SK-N-SH treated with all-trans-retinoic acid at 6 μM for 48 hours (cell line): ENCODE results near the gene CDH4.

Experiments
- ATAC-seq: fragments of 200-7000 bp; cut with Tn5 transposase; 3 replicates; pipeline ENCODE4 v1.9.1; 2020; ENCODE audit warnings: mild to moderate bottlenecking, moderate library complexity
- BACH2 ChIP-seq: fragments of 250-450 bp; sonication (Bioruptor Pico); IDR thresholded peaks from 2 replicates; pipeline ENCODE4 v1.9.0; 2021; ENCODE audit warnings: mild to moderate bottlenecking, borderline replicate concordance
- CREB5 ChIP-seq: fragments of 250-450 bp; sonication (Bioruptor Pico); IDR thresholded peaks from 2 replicates; pipeline ENCODE4 v1.5.1; 2020; ENCODE audit warnings: low read depth, mild to moderate bottlenecking, moderate library complexity
- CSDC2 ChIP-seq: fragments of 250-450 bp; sonication (Bioruptor Pico); IDR thresholded peaks from 2 replicates; pipeline ENCODE4 v1.5.0; 2020; ENCODE audit warnings: mild to moderate bottlenecking, moderate library complexity
- CSRNP3 ChIP-seq: fragments of 250-450 bp; sonication (Bioruptor Pico); IDR thresholded peaks from 2 replicates; pipeline ENCODE4 v1.5.1; 2021; ENCODE audit warnings: mild to moderate bottlenecking, moderate library complexity
- ESRRG ChIP-seq: fragments of 250-450 bp; sonication (Bioruptor Pico); IDR thresholded peaks from 2 replicates; pipeline ENCODE4 v1.6.1; 2021; ENCODE audit warnings: mild to moderate bottlenecking
- GLIS3 ChIP-seq: fragments of 250-450 bp; sonication (Bioruptor Pico); IDR thresholded peaks from 2 replicates; pipeline ENCODE4 v1.5.0; 2020; ENCODE audit warnings: mild to moderate bottlenecking, moderate library complexity
- PATZ1 ChIP-seq: fragments of 250-450 bp; sonication (Bioruptor Pico); IDR thresholded peaks from 2 replicates; pipeline ENCODE4 v1.8.0; 2020; ENCODE audit warnings: mild to moderate bottlenecking, moderate library complexity, borderline replicate concordance
- RARB ChIP-seq: fragments of 250-450 bp; sonication (Bioruptor Pico); IDR thresholded peaks from 2 replicates; pipeline ENCODE4 v1.8.0; 2021; ENCODE audit warnings: mild to moderate bottlenecking, moderate library complexity
- SNAI2 ChIP-seq: fragments of 250-450 bp; sonication (Bioruptor Pico); IDR thresholded peaks from 2 replicates; pipeline ENCODE4 v1.5.0; 2020; ENCODE audit warnings: mild to moderate bottlenecking, moderate library complexity
- TCF4 ChIP-seq: fragments of 250-450 bp; sonication (Bioruptor Pico); IDR thresholded peaks from 2 replicates; pipeline ENCODE4 v1.8.0; 2021; ENCODE audit warnings: mild to moderate bottlenecking, moderate library complexity, borderline replicate concordance
- TOX ChIP-seq: fragments of 250-450 bp; sonication (Bioruptor Pico); IDR thresholded peaks from 2 replicates; pipeline ENCODE4 v1.8.0; 2021; ENCODE audit warnings: mild to moderate bottlenecking, moderate library complexity, borderline replicate concordance
- TSHZ2 ChIP-seq: fragments of 250-450 bp; sonication (Bioruptor Pico); IDR thresholded peaks from 2 replicates; pipeline ENCODE4 v1.5.0; 2020; ENCODE audit warnings: mild to moderate bottlenecking, moderate library complexity
- ZC3H10 ChIP-seq: fragments of 250-450 bp; sonication (Bioruptor Pico); IDR thresholded peaks from 2 replicates; pipeline ENCODE4 v1.5.1; 2021; ENCODE audit warnings: mild to moderate bottlenecking, moderate library complexity
- ZFP30 ChIP-seq: fragments of 450-650 bp; formaldehyde crosslinking; IDR thresholded peaks from 2 replicates; pipeline ENCODE4 v1.5.0; 2022; ENCODE audit warnings: mild to moderate bottlenecking, moderate library complexity
- ZNF70 ChIP-seq: fragments of 450-650 bp; formaldehyde crosslinking; IDR thresholded peaks from 2 replicates; pipeline ENCODE4 v1.5.0; 2020; ENCODE audit warnings: mild to moderate bottlenecking, moderate library complexity
- ZNF8 ChIP-seq: fragments of 450-650 bp; formaldehyde crosslinking; IDR thresholded peaks from 2 replicates; pipeline ENCODE4 v1.5.0; 2020; ENCODE audit warnings: mild to moderate bottlenecking, moderate library complexity

Gene CDH4

GRCh38 chr20:61292821-61293612 is 41.0 kb downstream of the CDH4 start (continued):
- no peak for TF ChIP-seq CSRNP3 (CRISPR knock-in tag)
- TF ChIP-seq, all 23 proteins: peak for 0

- TF ChIP-seq CREB5 (CRISPR knock-in tag) (no peak), ZC3H10 (CRISPR knock-in tag) (no peak), ZNF8 (no peak), TSHZ2 (CRISPR knock-in tag) (no peak), CSRNP3 (CRISPR knock-in tag) (no peak), SNAI2 (CRISPR knock-in tag) (no peak), GLIS3 (no peak), ZFP30 (CRISPR knock-in tag) (no peak), CSDC2 (no peak), RARB (CRISPR knock-in tag) (no peak), PATZ1 (CRISPR knock-in tag) (no peak), TOX (no peak), ZNF70 (CRISPR knock-in tag) (no peak)
- TF ChIP-seq, all 23 proteins: peak for 0
- ATAC-seq, result no peak
Measured at GRCh38 chr20:61293951-61294350, 41.9 kb downstream of the CDH4 start.

- no peak for ATAC-seq
- TF ChIP-seq BACH2 (no peak), PATZ1 (CRISPR knock-in tag) (no peak), TSHZ2 (CRISPR knock-in tag) (no peak), TCF4 (CRISPR knock-in tag) (no peak), ESRRG (CRISPR knock-in tag) (no peak)
Measured at GRCh38 chr20:61295249-61295648, 43.2 kb downstream of the CDH4 start.
